Panc1 (cell line): ENCODE results near the gene GARRE1. TPM values are rescaled to one million over a fixed set of nuclear protein-coding genes. Genes with fewer than 3 reads are reported as not detected.
"Not testable (repeated sequence)": the region's sequence is repeated elsewhere in the genome, so short reads cannot be mapped to it uniquely, and the experiment has no call there.

Experiments
- ATAC-seq: fragments of 200-7000 bp; cut with Tn5 transposase; 2 replicates; pipeline ENCODE4 v1.9.1; 2020; ENCODE audit warnings: mild to moderate bottlenecking, moderate library complexity
- Bru-seq: library from RNA; stranded (reverse); fragments of 400-500 nt; gene quantifications from one replicate; lab custom pipeline; 2021; lab: Mats Ljungman, UMichigan
- BruChase-seq, 2 experiments: library from RNA; stranded (reverse); fragments of 400-500 nt; gene quantifications; one replicate each; lab custom pipeline; 2021; lab: Mats Ljungman, UMichigan
- BruUV-seq: library from RNA; stranded (reverse); fragments of 400-500 nt; replicated peaks from 2 replicates; lab custom pipeline; 2021; lab: Mats Ljungman, UMichigan
- CTCF ChIA-PET: fragments of 300-600 bp; sonication (Branson Sonifier 250); formaldehyde crosslinking; loops from one replicate; lab custom pipeline; 2022; ENCODE audit warnings: antibody characterized with exemption; lab: Charles Lee
- POLR2A ChIA-PET: fragments of 300-600 bp; sonication (Branson Sonifier 250); formaldehyde crosslinking; loops from one replicate; lab custom pipeline; 2022; ENCODE audit warnings: antibody characterized with exemption; lab: Charles Lee
- DNase-seq: peaks from one replicate; pipeline ENCODE4 v3.0.0-alpha.2; 2010; ENCODE audit warnings: low read depth, low spot score
- H3K27ac ChIP-seq: 2 replicates; pipeline ENCODE4 v1.5.1; 2011; ENCODE audit warnings: mild to moderate bottlenecking, low read length, inconsistent platforms
- H3K27me3 ChIP-seq: fragments of 200-500 bp; sonication (Bioruptor generic); 2 replicates; pipeline ENCODE4 v1.6.0; 2014; ENCODE audit warnings: low read length, inconsistent platforms; ENCODE audit not compliant: control insufficient read depth, insufficient read depth
- H3K36me3 ChIP-seq: fragments of 200-500 bp; sonication (Bioruptor generic); 2 replicates; pipeline ENCODE4 v1.5.1; 2014; ENCODE audit warnings: inconsistent platforms, mild to moderate bottlenecking, low read length, moderate library complexity; ENCODE audit not compliant: control insufficient read depth, insufficient read depth
- H3K4me1 ChIP-seq: 2 replicates; pipeline ENCODE4 v1.5.1; 2011; ENCODE audit warnings: inconsistent platforms, mild to moderate bottlenecking, low read length, moderate library complexity; ENCODE audit not compliant: control insufficient read depth, insufficient read depth
- H3K4me3 ChIP-seq, 2 experiments: 2 replicates each; pipeline ENCODE4 v1.5.1; 2011 to 2012; ENCODE audit warnings: low read depth in 2 of 2, low read length in 2 of 2, mild to moderate bottlenecking in 2 of 2, inconsistent platforms in 1 of 2, moderate library complexity in 1 of 2
- H3K9me3 ChIP-seq: fragments of 200-500 bp; sonication (Bioruptor generic); 2 replicates; pipeline ENCODE4 v1.5.1; 2014; ENCODE audit warnings: low read depth, mild to moderate bottlenecking, inconsistent platforms, low read length, moderate library complexity; ENCODE audit not compliant: control insufficient read depth, insufficient read depth
- CTCF ChIP-seq: fragments of 450-650 bp; IDR thresholded peaks from 2 replicates; pipeline ENCODE4 v1.5.1; 2017; ENCODE audit warnings: mild to moderate bottlenecking
- POLR2AphosphoS5 ChIP-seq: IDR thresholded peaks from 2 replicates; pipeline ENCODE4 v1.6.1; 2012; ENCODE audit warnings: mild to moderate bottlenecking, low read depth, low read length, moderate library complexity
- SIN3A ChIP-seq: IDR thresholded peaks from 2 replicates; pipeline ENCODE4 v1.6.1; 2012; ENCODE audit warnings: low read depth, mild to moderate bottlenecking, low read length, moderate library complexity, borderline replicate concordance; ENCODE audit not compliant: insufficient read depth
- TCF7L2 ChIP-seq: IDR thresholded peaks from 2 replicates; pipeline ENCODE4 v1.6.1; 2011; ENCODE audit warnings: mild to moderate bottlenecking, low read depth, low read length, inconsistent platforms
- in situ Hi-C: cut with HindIII; loops from 2 replicates; pipeline ENCODE4 v1.10.0; 2016; ENCODE audit warnings: low sequenced_read_pairs, low pct_unique_long_range_greater_than_20kb
- intact Hi-C: fragments of 100-400 bp; cut with micrococcal nuclease; formaldehyde crosslinking; loops from one replicate; pipeline ENCODE4 v1.10.0; 2022; ENCODE audit not compliant: unreplicated experiment
- long read RNA-seq: library from polyadenylated mRNA; unstranded; transcript quantifications from one replicate; pipeline ENCODE4 v2.0.0, GENCODE V29; 2021; ENCODE audit not compliant: unreplicated experiment
- polyA plus RNA-seq: library from polyadenylated mRNA; unstranded; fragments of >200 nt; gene quantifications from one replicate; pipeline ENCODE4 v1.2.1, GENCODE V29; 2012; ENCODE audit warnings: missing spikeins; ENCODE audit not compliant: insufficient read length
- total RNA-seq: library from RNA; stranded (reverse); gene quantifications from one replicate; pipeline ENCODE4 v1.2.1, GENCODE V29; 2021; ENCODE audit not compliant: unreplicated experiment
- TF ChIP-seq, protein P1 (sequence below), 2 experiments: IDR thresholded peaks; 2 replicates each; pipeline ENCODE4 v1.6.1; 2011 to 2012; ENCODE audit warnings: low read depth in 2 of 2, control low read depth in 1 of 2, low read length in 1 of 2, mild to moderate bottlenecking in 1 of 2, moderate library complexity in 1 of 2; ENCODE audit not compliant: insufficient read depth in 1 of 2

GARRE1 gene, protein sequence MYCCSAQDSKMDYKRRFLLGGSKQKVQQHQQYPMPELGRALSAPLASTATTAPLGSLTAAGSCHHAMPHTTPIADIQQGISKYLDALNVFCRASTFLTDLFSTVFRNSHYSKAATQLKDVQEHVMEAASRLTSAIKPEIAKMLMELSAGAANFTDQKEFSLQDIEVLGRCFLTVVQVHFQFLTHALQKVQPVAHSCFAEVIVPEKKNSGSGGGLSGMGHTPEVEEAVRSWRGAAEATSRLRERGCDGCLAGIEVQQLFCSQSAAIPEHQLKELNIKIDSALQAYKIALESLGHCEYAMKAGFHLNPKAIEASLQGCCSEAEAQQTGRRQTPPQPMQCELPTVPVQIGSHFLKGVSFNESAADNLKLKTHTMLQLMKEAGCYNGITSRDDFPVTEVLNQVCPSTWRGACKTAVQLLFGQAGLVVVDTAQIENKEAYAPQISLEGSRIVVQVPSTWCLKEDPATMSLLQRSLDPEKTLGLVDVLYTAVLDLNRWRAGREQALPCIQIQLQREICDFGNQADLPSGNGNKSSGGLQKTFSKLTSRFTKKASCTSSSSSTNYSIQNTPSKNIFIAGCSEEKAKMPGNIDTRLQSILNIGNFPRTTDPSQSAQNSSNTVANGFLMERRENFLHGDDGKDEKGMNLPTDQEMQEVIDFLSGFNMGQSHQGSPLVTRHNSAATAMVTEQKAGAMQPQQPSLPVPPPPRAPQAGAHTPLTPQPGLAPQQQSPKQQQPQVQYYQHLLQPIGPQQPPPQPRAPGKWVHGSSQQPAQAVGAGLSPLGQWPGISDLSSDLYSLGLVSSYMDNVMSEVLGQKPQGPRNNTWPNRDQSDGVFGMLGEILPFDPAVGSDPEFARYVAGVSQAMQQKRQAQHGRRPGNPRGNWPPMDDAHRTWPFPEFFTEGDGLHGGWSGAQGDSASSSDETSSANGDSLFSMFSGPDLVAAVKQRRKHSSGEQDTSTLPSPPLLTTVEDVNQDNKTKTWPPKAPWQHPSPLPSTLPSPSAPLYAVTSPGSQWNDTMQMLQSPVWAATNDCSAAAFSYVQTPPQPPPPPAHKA (N-terminal part only)
- total RNA-seq (19.7 TPM), Bru-seq, nascent RNA (percentile 73 among the genes with signal in this experiment), BruChase-seq, experiment 1, labeled RNA remaining after a 2-hour chase (percentile 70 among the genes with signal in this experiment), BruChase-seq, experiment 2, labeled RNA remaining after a 6-hour chase (percentile 71 among the genes with signal in this experiment)
- polyA plus RNA-seq = 23.8 TPM
- long read RNA-seq, full-length matches to known transcripts = 2 of 19 reads
- long read RNA-seq, partial matches to known transcripts = 5 of 19 reads
- long read RNA-seq, other reads (novel, unspliced or antisense) = 12 of 19 reads

DNA sequence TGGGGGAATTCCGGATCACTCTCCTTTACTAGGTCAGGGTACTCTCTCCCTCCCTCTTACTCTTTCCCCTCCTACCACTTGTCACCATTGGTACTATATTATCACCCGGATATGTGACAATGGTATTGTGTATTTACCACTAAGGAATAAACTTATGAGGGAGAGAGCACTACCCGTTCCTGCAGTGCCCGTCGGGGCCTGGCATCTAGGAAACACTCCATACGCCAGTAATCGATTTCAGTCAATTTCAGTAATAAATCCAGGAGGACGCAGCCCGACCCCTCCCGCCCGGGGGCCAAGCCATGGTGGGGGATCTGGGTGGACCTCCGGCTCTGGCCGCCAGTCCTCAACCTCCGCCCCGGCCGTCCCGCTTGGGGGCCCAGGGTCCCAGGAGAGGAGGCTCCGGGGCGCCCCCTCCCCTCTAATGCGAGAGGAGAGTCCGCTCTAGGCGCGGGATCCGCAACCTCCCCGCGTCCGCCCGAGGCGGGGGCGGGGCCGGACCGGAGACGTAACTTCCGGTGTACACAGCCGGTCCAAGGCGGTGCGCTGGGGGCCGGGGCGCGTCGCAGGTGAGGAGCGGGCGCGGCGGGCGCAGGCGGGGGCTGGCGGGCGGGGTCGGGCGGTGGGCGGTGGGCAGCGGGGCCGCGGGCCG lies at the start of gene GARRE1:
GARRE1 (plus strand) TSS at position 509 of the 652 bp plus-strand sequence. CDS start 45,920 bp downstream, outside the sequence.
- ATAC-seq (peak; percentile 97), DNase-seq (no peak)
- ChIA-PET CTCF (interaction anchor here (0.6 kb wide), 1 partner anchor 105 kb away, joined by 3 read pairs; no protein-coding TSS in a partner anchor), POLR2A (no interaction called here)
- TF ChIP-seq POLR2AphosphoS5 (peak; percentile 81), SIN3A (peak; percentile 65), TCF7L2 (no peak), CTCF (no peak)
- TF ChIP-seq, protein P1, sequence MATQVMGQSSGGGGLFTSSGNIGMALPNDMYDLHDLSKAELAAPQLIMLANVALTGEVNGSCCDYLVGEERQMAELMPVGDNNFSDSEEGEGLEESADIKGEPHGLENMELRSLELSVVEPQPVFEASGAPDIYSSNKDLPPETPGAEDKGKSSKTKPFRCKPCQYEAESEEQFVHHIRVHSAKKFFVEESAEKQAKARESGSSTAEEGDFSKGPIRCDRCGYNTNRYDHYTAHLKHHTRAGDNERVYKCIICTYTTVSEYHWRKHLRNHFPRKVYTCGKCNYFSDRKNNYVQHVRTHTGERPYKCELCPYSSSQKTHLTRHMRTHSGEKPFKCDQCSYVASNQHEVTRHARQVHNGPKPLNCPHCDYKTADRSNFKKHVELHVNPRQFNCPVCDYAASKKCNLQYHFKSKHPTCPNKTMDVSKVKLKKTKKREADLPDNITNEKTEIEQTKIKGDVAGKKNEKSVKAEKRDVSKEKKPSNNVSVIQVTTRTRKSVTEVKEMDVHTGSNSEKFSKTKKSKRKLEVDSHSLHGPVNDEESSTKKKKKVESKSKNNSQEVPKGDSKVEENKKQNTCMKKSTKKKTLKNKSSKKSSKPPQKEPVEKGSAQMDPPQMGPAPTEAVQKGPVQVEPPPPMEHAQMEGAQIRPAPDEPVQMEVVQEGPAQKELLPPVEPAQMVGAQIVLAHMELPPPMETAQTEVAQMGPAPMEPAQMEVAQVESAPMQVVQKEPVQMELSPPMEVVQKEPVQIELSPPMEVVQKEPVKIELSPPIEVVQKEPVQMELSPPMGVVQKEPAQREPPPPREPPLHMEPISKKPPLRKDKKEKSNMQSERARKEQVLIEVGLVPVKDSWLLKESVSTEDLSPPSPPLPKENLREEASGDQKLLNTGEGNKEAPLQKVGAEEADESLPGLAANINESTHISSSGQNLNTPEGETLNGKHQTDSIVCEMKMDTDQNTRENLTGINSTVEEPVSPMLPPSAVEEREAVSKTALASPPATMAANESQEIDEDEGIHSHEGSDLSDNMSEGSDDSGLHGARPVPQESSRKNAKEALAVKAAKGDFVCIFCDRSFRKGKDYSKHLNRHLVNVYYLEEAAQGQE (IDR thresholded peaks at IDR 0.05; ENCODE audit: insufficient read depth in 1 of 2, low read depth in 2 of 2, low read length in 1 of 2) = no peak
- in situ Hi-C loops = no loop called here
- intact Hi-C loops = no loop called here
- BruUV-seq = no TSS peak
- H3K27me3 ChIP-seq = no peaks in the 10 kb centered on the region
- H3K4me1 ChIP-seq = peaks cover 12% of the 10 kb centered on the region; the same call in 1 of the 2 replicates
- H3K27ac ChIP-seq = peak within 1 kb of the TSS; percentile 91
- peak within 1 kb of the TSS; percentile 78 to 91 for H3K4me3 ChIP-seq
- H3K9me3 ChIP-seq = no peaks in the 10 kb centered on the region
- H3K36me3 ChIP-seq = no peaks in the 10 kb centered on the region

DNA sequence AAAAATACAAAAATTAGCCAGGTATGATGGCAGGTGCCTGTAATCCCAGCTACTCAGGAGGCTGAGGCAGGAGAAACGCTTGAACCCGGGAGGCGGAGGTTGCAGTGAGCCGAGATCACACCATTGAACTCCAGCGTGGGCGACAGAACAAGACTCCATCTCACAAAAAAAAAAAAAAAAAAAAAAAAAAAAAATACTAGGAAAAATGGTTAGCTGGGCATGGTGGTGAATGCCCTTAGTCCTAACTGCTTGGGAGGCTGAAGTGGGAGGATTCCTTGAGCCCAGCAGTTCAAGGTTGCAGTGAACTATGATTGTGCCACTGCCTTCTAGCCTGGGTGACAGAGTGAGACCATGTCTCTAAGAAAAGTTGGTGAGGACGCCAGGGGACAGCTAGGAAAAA lies 49.0 kb upstream of the GARRE1 start:
- in situ Hi-C loops, BruUV-seq, CTCF ChIA-PET: not testable (repeated sequence)

More for the DNA sequence above, 49.0 kb upstream of the GARRE1 start:
- H3K9me3 ChIP-seq, H3K4me1 ChIP-seq, DNase-seq, H3K27ac ChIP-seq, H3K27me3 ChIP-seq, H3K4me3 ChIP-seq, intact Hi-C loops, ATAC-seq: not testable (repeated sequence)
- POLR2A ChIA-PET = interaction anchor here (0.6 to 1.0 kb wide), 3 partner anchors 14 to 50 kb away, joined by 3 to 12 read pairs (median 6); no protein-coding TSS in a partner anchor
- peaks cover 17% of the 10 kb centered on the region for H3K36me3 ChIP-seq
